ENCODE results near the gene HDDC2.

HDDC2 gene

DNA sequence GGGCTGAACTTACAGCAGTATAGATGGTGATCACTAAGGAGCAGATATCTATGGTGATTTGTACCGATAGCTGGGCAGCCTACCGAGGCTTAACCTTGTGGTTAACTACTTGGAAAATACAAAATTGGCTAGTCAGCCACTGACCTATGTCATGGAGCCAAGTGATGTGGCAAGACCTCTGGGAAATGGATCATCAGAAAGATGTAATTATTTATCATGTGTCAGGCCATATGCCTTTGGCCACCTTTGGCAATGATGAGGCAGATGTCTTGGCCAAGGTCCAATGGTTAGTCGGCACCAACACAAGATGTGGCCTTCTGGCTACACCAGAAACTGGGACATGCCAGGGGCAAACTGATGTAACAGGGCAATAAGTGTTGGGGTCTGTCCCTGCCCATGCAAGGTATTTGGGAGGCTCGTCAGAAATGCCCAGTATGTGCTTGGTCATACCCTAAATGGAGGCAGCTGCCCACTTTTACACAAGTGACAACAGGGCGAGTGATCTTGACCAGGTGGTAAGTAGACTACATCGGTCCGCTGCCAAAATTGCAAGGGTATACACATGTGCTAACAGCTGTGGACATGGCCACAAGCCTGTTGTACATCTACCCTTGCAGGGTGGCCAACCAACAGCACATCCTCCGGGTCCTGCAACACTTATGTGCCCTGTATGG lies 30.1 kb downstream of the HDDC2 start:
- no peak for DNase-seq (ENCODE audit: low read depth, low spot score)

GRCh38 chr6:125270380-125270779 lies 31.4 kb downstream of the HDDC2 start:
- no peak for DNase-seq (ENCODE audit: low read depth, low spot score)

GRCh38 chr6:125269328-125269985 lies 32.3 kb downstream of the HDDC2 start:
- no peak for DNase-seq (ENCODE audit: low read depth, low spot score)

DNA sequence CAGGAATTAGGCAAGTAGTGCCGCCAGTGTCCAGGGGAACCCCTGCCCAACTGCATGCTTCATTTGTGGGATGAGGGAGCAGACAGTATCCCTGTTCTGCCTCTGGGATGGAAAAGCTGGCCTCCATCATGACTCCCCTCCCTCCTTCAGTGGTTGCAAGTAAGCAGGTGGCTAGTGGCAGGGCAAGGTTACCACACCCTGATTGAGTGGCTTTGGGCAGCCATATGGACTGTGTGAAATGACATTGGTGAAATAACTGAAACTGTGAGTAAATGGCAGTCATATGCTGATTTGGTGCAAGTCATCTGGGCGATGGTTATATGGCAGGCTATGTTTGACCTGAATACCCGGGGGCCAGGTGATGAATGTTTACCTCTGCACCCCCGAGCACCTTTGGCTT lies 33.0 kb downstream of the HDDC2 start:
- DNase-seq (ENCODE audit: low read depth, low spot score), result no peak

- no peak for DNase-seq (ENCODE audit: low read depth, low spot score)
These were observed 33.8 kb downstream of the HDDC2 start for GRCh38 chr6:125267806-125268523.

GRCh38 chr6:125264476-125264875 lies 37.3 kb downstream of the HDDC2 start:
- DNase-seq (ENCODE audit: low read depth, low spot score), result no peak

GRCh38 chr6:125262016-125263013 lies 39.5 kb downstream of the HDDC2 start:
- no peak for DNase-seq (ENCODE audit: low read depth, low spot score)

GRCh38 chr6:125259354-125259736 lies 42.4 kb downstream of the HDDC2 start:
- DNase-seq (ENCODE audit: low read depth, low spot score), result no peak

DNA sequence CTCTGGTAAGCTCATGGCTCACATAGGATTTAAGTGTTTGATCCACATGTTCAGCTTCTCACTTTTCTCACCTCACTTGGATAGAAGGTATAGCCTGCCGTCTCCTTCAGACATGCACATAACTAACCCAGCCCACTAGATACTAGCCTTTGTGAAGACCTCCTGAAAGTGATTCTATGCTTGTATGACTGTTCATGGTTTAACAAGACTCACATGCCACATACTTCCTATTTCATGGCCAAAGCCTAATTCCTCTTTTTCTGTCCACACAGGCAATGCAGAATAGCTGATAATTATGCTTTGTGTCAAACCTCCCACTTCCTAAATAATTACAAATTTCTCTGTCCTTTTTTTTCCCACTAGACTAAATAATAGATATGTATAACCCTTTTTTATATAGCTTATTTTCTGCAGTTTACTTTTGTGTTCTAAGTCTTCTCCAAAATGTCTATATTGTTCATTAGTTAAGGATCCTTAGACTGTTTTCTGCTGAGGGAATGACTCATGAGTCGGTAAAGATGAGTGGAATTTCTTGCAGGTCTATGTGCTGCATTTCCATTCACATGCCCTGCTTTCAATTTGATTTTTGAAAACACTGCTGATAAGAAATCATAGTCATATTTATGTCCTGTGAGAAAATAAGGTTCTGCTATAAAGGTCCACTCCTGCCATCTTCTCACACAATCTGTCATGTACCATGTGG lies 43.0 kb downstream of the HDDC2 start:
- DNase-seq (ENCODE audit: low read depth, low spot score), result no peak

GRCh38 chr6:125257351-125257750 lies 44.4 kb downstream of the HDDC2 start:
- DNase-seq (ENCODE audit: low read depth, low spot score), result no peak

DNA sequence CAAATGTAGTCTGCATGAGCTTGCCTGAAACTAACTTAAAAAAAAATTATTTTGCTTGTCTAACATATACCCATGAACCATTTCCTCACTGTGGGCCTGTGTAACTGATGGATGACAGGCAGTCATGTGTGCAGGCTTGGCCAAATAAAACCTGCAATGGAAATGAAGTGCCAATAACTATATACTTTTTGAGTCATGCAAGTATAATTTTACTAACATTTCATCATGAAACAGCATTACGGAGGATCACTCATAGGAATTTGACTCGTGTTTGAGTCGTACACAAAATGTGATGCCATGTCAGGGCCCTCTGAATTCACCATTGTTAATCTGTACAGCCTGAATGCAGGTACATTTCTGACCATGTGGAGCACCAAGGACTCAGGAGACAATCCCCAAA lies 46.6 kb downstream of the HDDC2 start:
- no peak for DNase-seq (ENCODE audit: low read depth, low spot score)

DNA sequence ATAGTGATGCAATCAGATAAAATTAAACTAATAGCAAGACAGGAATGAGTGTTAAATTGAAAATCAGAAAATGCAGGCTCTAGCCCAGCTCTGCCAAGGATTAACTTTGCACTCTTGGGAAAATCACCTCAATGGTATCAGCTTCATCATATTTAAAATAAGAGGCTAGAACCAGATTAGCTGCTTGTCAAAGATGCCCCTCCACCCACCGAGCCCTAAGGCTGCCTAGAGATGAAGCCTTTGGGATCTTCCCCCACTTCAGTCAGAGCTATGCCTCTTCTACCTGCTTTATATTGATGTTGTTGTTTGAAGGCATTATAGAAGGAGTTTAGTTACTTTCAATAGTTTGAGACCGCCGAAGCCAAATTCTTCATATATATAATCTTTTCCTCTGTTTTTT lies 47.4 kb downstream of the HDDC2 start:
- no peak for DNase-seq (ENCODE audit: low read depth, low spot score)

DNA sequence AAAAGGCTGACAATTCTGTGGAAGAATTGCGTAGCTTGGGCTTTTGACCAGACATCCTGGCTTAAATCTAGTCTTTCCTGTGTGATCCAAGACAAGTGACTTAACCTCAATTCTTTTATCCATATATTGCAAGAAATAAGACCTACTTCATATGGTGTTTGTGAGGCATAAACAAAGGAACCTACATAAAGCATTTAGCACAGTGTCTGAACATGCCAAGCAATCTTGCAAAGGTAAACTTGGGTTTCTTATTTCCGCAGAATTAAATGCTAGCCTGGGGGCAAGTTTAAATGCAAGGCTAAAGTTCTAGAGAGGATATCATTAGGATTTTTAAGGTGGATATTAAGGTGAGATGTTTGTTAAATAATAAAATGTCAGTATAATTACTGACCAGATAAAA lies 47.9 kb downstream of the HDDC2 start:
- DNase-seq (ENCODE audit: low read depth, low spot score), result no peak

DNA sequence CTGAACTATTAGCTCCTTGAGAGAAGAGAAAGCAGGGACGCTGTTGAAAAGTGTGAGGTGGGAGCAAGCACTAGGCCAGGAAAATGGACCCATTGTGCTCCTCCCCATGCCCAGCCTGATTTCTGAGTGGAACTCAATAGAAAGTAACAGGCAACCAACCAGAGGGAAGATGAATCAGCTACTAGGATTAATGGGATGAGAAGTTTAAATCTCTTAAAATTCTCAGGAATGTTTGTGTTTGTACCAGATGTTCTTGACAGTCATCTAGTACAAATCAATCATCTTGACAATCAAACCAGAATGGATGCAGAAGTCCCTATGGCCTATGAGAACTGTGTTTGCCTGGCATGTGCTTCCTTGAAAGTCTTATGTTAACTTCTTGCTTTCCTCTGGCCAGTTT lies 48.9 kb downstream of the HDDC2 start:
- DNase-seq (ENCODE audit: low read depth, low spot score), result no peak

GRCh38 chr6:125251516-125252220 lies 50.1 kb downstream of the HDDC2 start:
- DNase-seq (ENCODE audit: low read depth, low spot score), result no peak

DNA sequence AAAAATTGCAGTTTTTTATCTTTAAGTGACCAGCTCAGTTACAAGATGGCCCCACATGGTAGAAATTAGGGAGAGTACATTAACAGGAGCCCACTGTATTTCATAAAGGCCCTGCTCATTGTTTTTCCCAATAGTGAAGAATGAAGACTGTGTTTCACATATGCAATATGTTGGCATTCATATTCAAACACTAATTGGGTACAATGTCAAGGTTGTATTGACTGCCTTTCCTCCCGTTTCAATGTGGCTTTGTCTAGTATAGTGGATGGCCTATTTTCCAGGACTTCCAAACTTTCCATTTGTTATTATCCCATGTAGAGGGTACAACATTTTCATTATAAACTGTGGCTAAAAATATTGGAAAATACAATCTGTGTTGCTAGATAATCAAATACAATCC lies 51.3 kb downstream of the HDDC2 start:
- no peak for DNase-seq (ENCODE audit: low read depth, low spot score)

- DNase-seq (ENCODE audit: low read depth, low spot score), result no peak
These were observed 53.6 kb downstream of the HDDC2 start for GRCh38 chr6:125248136-125248535.

- no peak for DNase-seq (ENCODE audit: low read depth, low spot score)
These were observed 55.2 kb downstream of the HDDC2 start for GRCh38 chr6:125246566-125246965.

GRCh38 chr6:125245523-125246264 lies 56.1 kb downstream of the HDDC2 start:
- DNase-seq (ENCODE audit: low read depth, low spot score), result no peak

GRCh38 chr6:125245109-125245508 lies 56.7 kb downstream of the HDDC2 start:
- no peak for DNase-seq (ENCODE audit: low read depth, low spot score)

Data from activated CD4-positive, CD25-positive, alpha-beta regulatory T cell treated with anti-CD3 and anti-CD28 coated beads, Interleukin-2, amount 50 U/mL, for 16 hours (primary cell).